Activated CD4-positive, alpha-beta T cell treated with anti-CD3 and anti-CD28 coated beads for 48 hours (primary cell): ENCODE results near the gene PRKCD.
A peak's percentile ranks its signal among the peaks of the same experiment; 100 is the strongest.

Source experiments
- DNase-seq: peaks from one replicate; pipeline ENCODE4 v3.0.0-alpha.2; 2020

PRKCD gene

GRCh38 chr3:53193466-53194209 is 32.6 kb downstream of the PRKCD start:
- DNase-seq = no peak

GRCh38 chr3:53194210-53195065 is 33.4 kb downstream of the PRKCD start:
- no peak for DNase-seq

GRCh38 chr3:53195066-53195450 is 34.0 kb downstream of the PRKCD start:
- DNase-seq = no peak

GRCh38 chr3:53195602-53196574 is 34.9 kb downstream of the PRKCD start:
- peak; percentile 72 for DNase-seq

GRCh38 chr3:53196575-53197407 is 35.8 kb downstream of the PRKCD start:
- peak; percentile 68 for DNase-seq

- no peak for DNase-seq
Observed at GRCh38 chr3:53198256-53198977, 37.4 kb downstream of the PRKCD start.

- DNase-seq = no peak
Observed at GRCh38 chr3:53198996-53199395, 38.0 kb downstream of the PRKCD start.

- no peak for DNase-seq
Observed at GRCh38 chr3:53199834-53200233, 38.8 kb downstream of the PRKCD start.

GRCh38 chr3:53200501-53201498 is 39.8 kb downstream of the PRKCD start:
- no peak for DNase-seq

- DNase-seq = no peak
Observed at GRCh38 chr3:53202331-53203015, 41.5 kb downstream of the PRKCD start.

- no peak for DNase-seq
Observed at GRCh38 chr3:53211706-53212702, 51.0 kb downstream of the PRKCD start.

GRCh38 chr3:53213276-53213675 is 52.3 kb downstream of the PRKCD start:
- no peak for DNase-seq

- DNase-seq = no peak
Observed at GRCh38 chr3:53215816-53216215, 54.8 kb downstream of the PRKCD start.

- no peak for DNase-seq
Observed at GRCh38 chr3:53216723-53217122, 55.7 kb downstream of the PRKCD start.

- no peak for DNase-seq
Observed at GRCh38 chr3:53217175-53217574, 56.2 kb downstream of the PRKCD start.

- DNase-seq = no peak
Observed at GRCh38 chr3:53218131-53218530, 57.1 kb downstream of the PRKCD start.

GRCh38 chr3:53219895-53220483 is 59.0 kb downstream of the PRKCD start:
- DNase-seq = peak; percentile 91

GRCh38 chr3:53221345-53221744 is 60.3 kb downstream of the PRKCD start:
- DNase-seq = no peak
